Cardiac muscle cell (in vitro differentiated cells and primary cell): Measurements from ENCODE around the gene ETDC. TPM values are rescaled to one million over a fixed set of nuclear protein-coding genes. Genes with fewer than 3 reads are reported as not detected.
A peak's percentile ranks its signal among the peaks of the same experiment; 100 is the strongest.
"Not testable (repeated sequence)": the region's sequence is repeated elsewhere in the genome, so short reads cannot be mapped to it uniquely, and the experiment has no call there.

Experiments
- DNase-seq, 2 donors: peaks; one replicate each; pipeline versions ENCODE4 v3.0.0 to v3.0.0-alpha.2; 2010 to 2017; ENCODE audit warnings: low read depth in 1 of 2, low spot score in 1 of 2
- H3K27ac ChIP-seq: fragments of 200-600 bp; sonication (generic); 2 replicates; pipeline ENCODE4 v1.5.1; 2016
- H3K27me3 ChIP-seq: fragments of 200-600 bp; sonication (generic); 2 replicates; pipeline ENCODE4 v1.6.0; 2016; ENCODE audit warnings: control low read depth
- H3K36me3 ChIP-seq: fragments of 200-600 bp; sonication (generic); 2 replicates; pipeline ENCODE4 v1.5.1; 2016; ENCODE audit warnings: control low read depth
- H3K4me1 ChIP-seq: fragments of 200-600 bp; sonication (generic); 2 replicates; pipeline ENCODE4 v1.8.1; 2017; ENCODE audit warnings: low read depth, mild to moderate bottlenecking, mixed run types
- H3K4me3 ChIP-seq: fragments of 200-600 bp; sonication (generic); 2 replicates; pipeline ENCODE4 v1.5.1; 2016; ENCODE audit warnings: mild to moderate bottlenecking
- H3K9me3 ChIP-seq: fragments of 200-600 bp; sonication (generic); 2 replicates; pipeline ENCODE4 v1.5.1; 2017; ENCODE audit warnings: low read depth, mild to moderate bottlenecking, control low read depth
- CTCF ChIP-seq: IDR thresholded peaks from 2 replicates; pipeline ENCODE4 v1.5.1; 2012; ENCODE audit warnings: low read depth, mild to moderate bottlenecking, low read length
- polyA plus RNA-seq: library from polyadenylated mRNA; unstranded; fragments of >200 nt; fragmentation: Nextera tagmentation; extraction: Ambion mirVana; gene quantifications from 2 replicates; pipeline ENCODE4 v1.2.1, GENCODE V29; 2016
- total RNA-seq: library from RNA; depleted of rRNA; stranded (reverse); fragments of >200 nt; gene quantifications from 2 replicates; pipeline ENCODE4 v1.2.3, GENCODE V29; 2016

Gene ETDC
- total and polyA plus RNA-seq, 2 experiments from 2014 or later: not detected

DNA sequence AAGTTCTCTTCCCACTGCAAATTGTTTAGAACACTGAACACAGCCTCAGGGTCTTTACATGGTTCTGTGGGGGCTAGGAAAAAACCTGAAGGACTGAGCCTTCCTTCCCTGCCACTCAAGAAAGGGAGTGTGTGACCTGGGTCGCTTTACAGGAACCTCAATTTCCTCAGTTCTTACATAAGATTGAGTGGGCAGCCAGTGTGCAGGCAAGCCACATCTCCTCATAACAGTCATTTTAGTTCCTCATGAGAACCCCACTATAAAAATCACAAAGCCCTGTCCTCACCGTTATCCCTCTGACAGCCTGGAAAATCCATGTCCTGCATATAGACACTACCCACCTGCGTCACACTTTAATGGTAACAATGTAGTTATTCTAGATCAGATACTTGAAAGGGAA, 2.1 kb upstream of the ETDC start:
- no peak for DNase-seq
- no peak overlapping the region for H3K4me3 ChIP-seq
- TF ChIP-seq CTCF: no peak
- H3K27ac ChIP-seq: no peak overlapping the region
- no peaks in the 10 kb centered on the region for H3K4me1 ChIP-seq
- no peaks in the 10 kb centered on the region for H3K9me3 ChIP-seq
- H3K27me3 ChIP-seq: no peaks in the 10 kb centered on the region
- H3K36me3 ChIP-seq: no peaks in the 10 kb centered on the region

DNA sequence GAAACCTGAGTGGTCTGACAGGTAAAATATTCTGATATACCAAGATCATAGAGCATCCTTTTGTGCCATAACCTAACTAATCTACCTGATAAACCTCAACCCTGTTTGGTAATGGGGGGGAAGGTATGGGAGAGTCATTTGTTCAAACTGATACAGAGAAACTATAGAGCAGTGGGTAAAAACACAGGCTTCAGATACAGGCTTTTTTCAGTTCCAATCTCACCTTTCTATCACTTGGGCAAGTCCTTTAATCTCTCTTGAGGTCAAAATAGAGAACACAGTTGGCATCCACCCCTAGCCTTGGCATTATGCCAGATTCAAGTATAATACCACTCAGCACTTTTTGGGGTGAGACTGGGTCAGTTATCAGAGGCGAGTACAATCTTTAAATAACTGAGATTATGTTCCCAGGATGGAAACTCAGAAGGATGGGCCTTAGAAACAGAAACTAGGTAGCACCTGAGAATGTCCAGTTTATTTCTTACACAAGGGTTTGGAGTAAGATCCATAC, 880 bp upstream of the ETDC start:
- H3K27ac ChIP-seq: no peak overlapping the region
- DNase-seq: no peak
- no peaks in the 10 kb centered on the region for H3K36me3 ChIP-seq
- no peaks in the 10 kb centered on the region for H3K4me1 ChIP-seq
- no peaks in the 10 kb centered on the region for H3K9me3 ChIP-seq
- H3K27me3 ChIP-seq: no peaks in the 10 kb centered on the region
- H3K4me3 ChIP-seq: no peak overlapping the region
- no peak for TF ChIP-seq CTCF

DNA sequence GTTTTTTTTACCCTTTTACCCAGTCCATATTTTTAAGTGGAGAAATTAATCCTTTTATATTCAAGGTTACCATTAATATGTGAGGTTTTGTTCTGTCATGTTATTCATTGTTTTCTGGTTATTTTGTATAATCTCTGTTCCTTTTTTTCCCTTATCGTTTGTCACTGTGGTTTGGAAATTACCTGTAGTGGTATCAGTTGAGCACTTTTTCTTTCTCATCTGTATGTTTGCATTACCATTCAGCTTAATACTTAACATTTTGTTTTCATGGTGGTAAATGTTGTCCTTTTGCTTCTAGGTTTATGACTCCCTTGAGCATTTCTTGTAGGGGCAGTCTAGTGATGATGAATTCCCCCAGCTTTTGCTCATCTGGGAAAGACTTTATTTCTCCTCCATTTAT, 6.6 kb downstream of the ETDC start:
- Histone ChIP-seq H3K4me1 (no peaks in the 10 kb centered on the region), H3K27me3 (no peaks in the 10 kb centered on the region), H3K9me3 (no peaks in the 10 kb centered on the region), H3K4me3 (no peak overlapping the region), H3K36me3 (no peaks in the 10 kb centered on the region), H3K27ac (no peak overlapping the region)
- no peak for TF ChIP-seq CTCF
- DNase-seq: no peak

GRCh38 chrX:135324463-135324862, 15.2 kb downstream of the ETDC start:
- no peak overlapping the region for H3K4me3 ChIP-seq
- no peaks in the 10 kb centered on the region for H3K9me3 ChIP-seq
- H3K4me1 ChIP-seq: no peaks in the 10 kb centered on the region
- TF ChIP-seq CTCF: no peak
- H3K36me3 ChIP-seq: no peaks in the 10 kb centered on the region
- H3K27ac ChIP-seq: no peak overlapping the region
- DNase-seq: no peak
- H3K27me3 ChIP-seq: no peaks in the 10 kb centered on the region

- not testable (repeated sequence) for H3K27ac ChIP-seq, H3K36me3 ChIP-seq, DNase-seq, H3K4me3 ChIP-seq, H3K9me3 ChIP-seq, H3K27me3 ChIP-seq, H3K4me1 ChIP-seq
Observed at GRCh38 chrX:135325036-135325818, 15.9 kb downstream of the ETDC start.

DNA sequence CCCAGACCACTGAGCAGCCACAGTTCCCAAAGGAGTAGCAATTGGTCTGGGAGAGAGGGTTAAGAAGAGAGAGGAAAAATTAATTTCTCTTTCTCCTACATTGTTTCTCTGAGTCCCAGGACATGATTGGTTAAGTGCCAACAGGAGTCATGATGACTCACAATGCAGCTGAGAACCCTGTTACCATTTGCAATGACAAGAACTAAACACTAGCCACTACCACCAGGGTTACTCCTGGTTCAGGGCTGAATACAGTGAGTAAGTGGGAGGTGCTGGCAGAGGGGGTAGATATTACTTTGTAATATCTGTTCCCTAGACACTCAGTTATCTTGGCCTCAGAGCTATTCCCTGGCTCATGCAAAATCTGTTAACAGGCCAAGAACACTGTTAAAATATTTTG, 18.0 kb downstream of the ETDC start:
- Histone ChIP-seq H3K36me3 (no peaks in the 10 kb centered on the region), H3K4me3 (no peak overlapping the region), H3K4me1 (no peaks in the 10 kb centered on the region), H3K27ac (no peak overlapping the region), H3K9me3 (no peaks in the 10 kb centered on the region), H3K27me3 (no peaks in the 10 kb centered on the region)
- peak in 1 of 2 donors; percentile 86 for DNase-seq
- TF ChIP-seq CTCF: no peak
